ENCODE measurements around the gene PID1.
"Not testable (repeated sequence)": the region's sequence is repeated elsewhere in the genome, so short reads cannot be mapped to it uniquely, and the experiment has no call there.

PID1 gene

DNA sequence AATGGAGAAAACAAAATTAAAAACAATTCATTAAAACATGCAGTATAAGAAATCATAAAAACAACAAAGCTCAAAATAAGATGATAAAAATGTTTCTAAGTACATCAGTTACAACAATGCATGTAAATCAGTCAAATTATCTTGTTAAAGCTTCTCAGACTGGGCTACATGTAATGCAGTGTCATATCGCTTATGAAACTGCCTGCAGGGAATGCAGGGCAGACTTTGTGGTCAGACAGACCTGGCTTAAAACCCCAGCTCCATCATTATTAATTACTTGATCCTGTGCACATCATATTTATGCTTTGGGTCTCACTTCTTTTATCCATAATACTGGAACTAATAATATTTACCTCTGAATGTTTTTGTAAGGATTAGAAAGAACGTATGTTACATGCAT, 74.6 kb downstream of the PID1 start:
- Histone ChIP-seq H3K4me2 (ENCODE audit: low read length) (no peak overlapping the region), H3K18ac (ENCODE audit: low read length) (no peak overlapping the region), H2BK15ac (replicated peaks; ENCODE audit: low read depth) (no peak overlapping the region), H3K56ac (ENCODE audit: low read length) (no peak overlapping the region), H2BK5ac (ENCODE audit: low read length) (no peak overlapping the region), H4K5ac (ENCODE audit: low read length) (no peak overlapping the region), H3K4me3 (ENCODE audit: low read length) (no peak overlapping the region), H3K9ac (ENCODE audit: low read length) (no peak overlapping the region), H2BK120ac (ENCODE audit: low read depth, low read length) (no peak overlapping the region), H4K8ac (ENCODE audit: low read depth, low read length) (no peak overlapping the region), H3K27me3 (ENCODE audit: insufficient read depth, low read length, poor library complexity) (no peaks in the 10 kb centered on the region), H3K36me3 (ENCODE audit: control insufficient read depth, insufficient read depth, low read length) (no peaks in the 10 kb centered on the region), H2AK5ac (ENCODE audit: low read length) (no peak overlapping the region), H3K27ac (ENCODE audit: low read depth, low read length) (no peak overlapping the region), H3K79me2 (ENCODE audit: control insufficient read depth, insufficient read depth, low read length) (no peaks in the 10 kb centered on the region), H3K4ac (ENCODE audit: low read depth, low read length) (no peak overlapping the region), H3K4me1 (ENCODE audit: control insufficient read depth, low read depth, low read length) (no peaks in the 10 kb centered on the region), H3K23ac (ENCODE audit: low read length) (no peak overlapping the region), H3K79me1 (ENCODE audit: low read length) (no peaks in the 10 kb centered on the region)
- DNase-seq: no peak
- WGBS (ENCODE audit: extremely low coverage, insufficient coverage, low lambda C conversion rate): no CpG with 5 or more reads among the region's 2 CpGs

DNA sequence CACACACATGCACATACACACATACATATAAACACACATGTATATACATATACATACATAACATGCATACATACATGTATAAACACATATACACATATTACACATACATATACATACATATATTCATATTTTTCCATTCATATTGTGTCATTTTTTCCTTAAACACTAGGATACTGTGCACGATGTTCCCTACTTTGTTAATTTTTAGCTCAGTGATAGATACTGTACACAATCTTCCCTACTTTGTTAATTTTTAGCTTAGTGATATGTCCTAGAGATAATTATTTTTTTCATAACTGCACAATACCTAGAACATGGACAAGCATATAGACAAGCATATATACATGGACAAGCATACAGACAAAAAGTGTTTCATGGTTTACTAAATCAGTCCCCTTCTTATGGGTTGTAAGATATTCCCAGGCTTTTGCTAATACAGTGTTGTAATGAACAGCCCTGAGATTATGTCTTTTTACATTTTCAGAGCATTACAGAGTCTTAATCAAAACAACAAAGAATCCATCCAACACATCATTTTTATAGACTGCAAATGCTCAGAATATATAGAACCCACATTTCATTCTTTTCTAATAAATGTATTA, 75.6 kb downstream of the PID1 start:
- no peak overlapping the region for H4K8ac ChIP-seq (ENCODE audit: low read depth, low read length)

DNA sequence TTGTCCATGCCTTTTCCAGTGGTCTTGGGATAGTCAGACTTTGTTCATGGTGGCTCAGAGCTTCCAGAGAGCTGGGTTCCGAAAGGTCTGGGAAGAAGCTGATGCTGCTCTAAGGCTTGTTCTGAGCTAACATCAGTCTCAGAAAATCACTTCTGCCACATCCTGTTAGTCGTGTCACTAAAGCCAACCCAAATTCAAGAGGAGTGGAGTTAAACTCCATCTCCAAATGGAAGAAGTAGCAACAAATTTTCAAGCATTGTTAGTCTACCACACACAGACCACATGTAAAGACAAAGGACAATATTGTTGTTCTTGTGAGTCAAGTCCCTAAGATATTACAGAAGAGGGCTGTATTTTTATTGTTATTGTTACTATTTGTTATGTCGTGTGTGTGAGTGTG, 77.8 kb downstream of the PID1 start:
- Histone ChIP-seq H3K27me3 (ENCODE audit: insufficient read depth, low read length, poor library complexity) (no peaks in the 10 kb centered on the region), H3K23ac (ENCODE audit: low read length) (no peak overlapping the region), H4K5ac (ENCODE audit: low read length) (no peak overlapping the region), H2BK120ac (ENCODE audit: low read depth, low read length) (no peak overlapping the region), H3K4ac (ENCODE audit: low read depth, low read length) (no peak overlapping the region), H3K4me1 (ENCODE audit: control insufficient read depth, low read depth, low read length) (no peaks in the 10 kb centered on the region), H2AK5ac (ENCODE audit: low read length) (no peak overlapping the region), H2BK15ac (replicated peaks; ENCODE audit: low read depth) (no peak overlapping the region), H3K4me3 (ENCODE audit: low read length) (no peak overlapping the region), H3K79me2 (ENCODE audit: control insufficient read depth, insufficient read depth, low read length) (no peaks in the 10 kb centered on the region), H2BK5ac (ENCODE audit: low read length) (no peak overlapping the region), H3K56ac (ENCODE audit: low read length) (no peak overlapping the region), H4K8ac (ENCODE audit: low read depth, low read length) (no peak overlapping the region), H3K18ac (ENCODE audit: low read length) (no peak overlapping the region), H3K79me1 (ENCODE audit: low read length) (no peaks in the 10 kb centered on the region), H3K4me2 (ENCODE audit: low read length) (no peak overlapping the region), H3K9ac (ENCODE audit: low read length) (no peak overlapping the region), H3K27ac (ENCODE audit: low read depth, low read length) (no peak overlapping the region), H3K36me3 (ENCODE audit: control insufficient read depth, insufficient read depth, low read length) (no peaks in the 10 kb centered on the region)
- no peak for DNase-seq
- WGBS (ENCODE audit: extremely low coverage, insufficient coverage, low lambda C conversion rate): 100% methylated on average over 1 of the region's 3 CpGs

More for the DNA sequence above, 75.6 kb downstream of the PID1 start:
- H3K27ac ChIP-seq (ENCODE audit: low read depth, low read length): no peak overlapping the region
- no peak overlapping the region for H3K9ac ChIP-seq (ENCODE audit: low read length)
- no peak overlapping the region for H2AK5ac ChIP-seq (ENCODE audit: low read length)
- no peak for DNase-seq
- H4K5ac ChIP-seq (ENCODE audit: low read length): no peak overlapping the region
- WGBS (ENCODE audit: extremely low coverage, insufficient coverage, low lambda C conversion rate): no CpG with 5 or more reads among the region's 1 CpG
- H3K79me1 ChIP-seq (ENCODE audit: low read length): no peaks in the 10 kb centered on the region
- H3K36me3 ChIP-seq (ENCODE audit: control insufficient read depth, insufficient read depth, low read length): no peaks in the 10 kb centered on the region
- H3K4me1 ChIP-seq (ENCODE audit: control insufficient read depth, low read depth, low read length): no peaks in the 10 kb centered on the region
- H3K27me3 ChIP-seq (ENCODE audit: insufficient read depth, low read length, poor library complexity): no peaks in the 10 kb centered on the region
- H3K4me2 ChIP-seq (ENCODE audit: low read length): no peak overlapping the region
- H3K4me3 ChIP-seq (ENCODE audit: low read length): no peak overlapping the region
- H3K79me2 ChIP-seq (ENCODE audit: control insufficient read depth, insufficient read depth, low read length): no peaks in the 10 kb centered on the region
- H2BK120ac ChIP-seq (ENCODE audit: low read depth, low read length): no peak overlapping the region
- no peak overlapping the region for H2BK5ac ChIP-seq (ENCODE audit: low read length)
- no peak overlapping the region for H3K23ac ChIP-seq (ENCODE audit: low read length)
- H3K4ac ChIP-seq (ENCODE audit: low read depth, low read length): no peak overlapping the region
- H3K56ac ChIP-seq (ENCODE audit: low read length): no peak overlapping the region
- H3K18ac ChIP-seq (ENCODE audit: low read length): no peak overlapping the region
- no peak overlapping the region for H2BK15ac ChIP-seq (replicated peaks; ENCODE audit: low read depth)

DNA sequence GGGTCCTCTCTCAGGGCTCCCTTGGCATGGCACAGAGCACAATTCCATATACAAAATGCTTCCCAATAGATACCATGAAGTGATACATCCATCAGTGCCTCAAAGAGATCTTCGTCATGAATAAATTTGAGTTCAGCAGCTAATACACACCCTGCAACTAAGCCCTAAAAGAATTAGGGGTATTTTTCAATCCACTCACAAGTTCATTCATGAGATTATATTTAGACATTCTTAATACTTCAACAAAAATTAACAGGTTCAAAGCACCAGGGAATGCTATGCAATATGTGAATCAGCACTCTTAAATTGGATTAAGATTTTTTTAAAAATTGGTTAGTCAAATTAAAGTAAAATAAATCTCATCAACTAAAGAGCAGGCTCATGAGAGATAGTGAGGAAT, 79.7 kb downstream of the PID1 start:
- Histone ChIP-seq H3K4me3 (ENCODE audit: low read length) (no peak overlapping the region), H3K79me2 (ENCODE audit: control insufficient read depth, insufficient read depth, low read length) (no peaks in the 10 kb centered on the region), H3K56ac (ENCODE audit: low read length) (no peak overlapping the region), H3K18ac (ENCODE audit: low read length) (no peak overlapping the region), H3K79me1 (ENCODE audit: low read length) (no peaks in the 10 kb centered on the region), H3K27ac (ENCODE audit: low read depth, low read length) (no peak overlapping the region), H3K36me3 (ENCODE audit: control insufficient read depth, insufficient read depth, low read length) (no peaks in the 10 kb centered on the region), H2BK120ac (ENCODE audit: low read depth, low read length) (no peak overlapping the region), H3K4ac (ENCODE audit: low read depth, low read length) (no peak overlapping the region), H2AK5ac (ENCODE audit: low read length) (no peak overlapping the region), H3K4me1 (ENCODE audit: control insufficient read depth, low read depth, low read length) (no peaks in the 10 kb centered on the region), H3K23ac (ENCODE audit: low read length) (no peak overlapping the region), H4K5ac (ENCODE audit: low read length) (no peak overlapping the region), H4K8ac (ENCODE audit: low read depth, low read length) (no peak overlapping the region), H3K4me2 (ENCODE audit: low read length) (no peak overlapping the region), H3K9ac (ENCODE audit: low read length) (no peak overlapping the region), H2BK5ac (ENCODE audit: low read length) (no peak overlapping the region), H2BK15ac (replicated peaks; ENCODE audit: low read depth) (no peak overlapping the region), H3K27me3 (ENCODE audit: insufficient read depth, low read length, poor library complexity) (no peaks in the 10 kb centered on the region)
- no peak for DNase-seq
- no CpG with 5 or more reads among the region's 1 CpG for WGBS (ENCODE audit: extremely low coverage, insufficient coverage, low lambda C conversion rate)

DNA sequence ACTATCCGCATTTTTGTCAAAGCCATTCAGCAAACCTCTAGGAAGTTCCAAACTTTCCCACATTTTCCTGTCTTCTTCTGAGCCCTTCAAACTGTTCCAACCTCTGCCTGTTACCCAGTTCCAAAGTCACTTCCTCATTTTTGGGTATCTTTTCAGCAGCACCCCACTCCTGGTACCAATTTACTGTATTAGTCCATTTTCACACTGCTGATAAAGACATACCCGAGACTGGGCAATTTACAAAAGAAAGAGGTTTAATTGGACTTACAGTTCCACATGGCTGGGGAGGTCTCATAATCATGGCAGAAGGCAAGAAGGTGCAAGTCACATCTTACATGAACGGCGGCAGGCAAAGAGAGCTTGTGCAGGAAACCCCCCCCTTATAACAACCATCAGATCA, 84.0 kb downstream of the PID1 start:
- not testable (repeated sequence) for H3K36me3 ChIP-seq (ENCODE audit: control insufficient read depth, insufficient read depth, low read length); H3K79me2 ChIP-seq (ENCODE audit: control insufficient read depth, insufficient read depth, low read length); H3K4me1 ChIP-seq (ENCODE audit: control insufficient read depth, low read depth, low read length); H3K27me3 ChIP-seq (ENCODE audit: insufficient read depth, low read length, poor library complexity); H2AK5ac ChIP-seq (ENCODE audit: low read length); H3K79me1 ChIP-seq (ENCODE audit: low read length); H4K5ac ChIP-seq (ENCODE audit: low read length); H3K4me2 ChIP-seq (ENCODE audit: low read length); H2BK5ac ChIP-seq (ENCODE audit: low read length); H2BK15ac ChIP-seq (replicated peaks; ENCODE audit: low read depth); H3K18ac ChIP-seq (ENCODE audit: low read length); H2BK120ac ChIP-seq (ENCODE audit: low read depth, low read length); H3K4ac ChIP-seq (ENCODE audit: low read depth, low read length); H3K23ac ChIP-seq (ENCODE audit: low read length); H3K27ac ChIP-seq (ENCODE audit: low read depth, low read length); H3K4me3 ChIP-seq (ENCODE audit: low read length); H4K8ac ChIP-seq (ENCODE audit: low read depth, low read length); DNase-seq; H3K56ac ChIP-seq (ENCODE audit: low read length); H3K9ac ChIP-seq (ENCODE audit: low read length)
- WGBS (ENCODE audit: extremely low coverage, insufficient coverage, low lambda C conversion rate): no CpG with 5 or more reads among the region's 4 CpGs

DNA sequence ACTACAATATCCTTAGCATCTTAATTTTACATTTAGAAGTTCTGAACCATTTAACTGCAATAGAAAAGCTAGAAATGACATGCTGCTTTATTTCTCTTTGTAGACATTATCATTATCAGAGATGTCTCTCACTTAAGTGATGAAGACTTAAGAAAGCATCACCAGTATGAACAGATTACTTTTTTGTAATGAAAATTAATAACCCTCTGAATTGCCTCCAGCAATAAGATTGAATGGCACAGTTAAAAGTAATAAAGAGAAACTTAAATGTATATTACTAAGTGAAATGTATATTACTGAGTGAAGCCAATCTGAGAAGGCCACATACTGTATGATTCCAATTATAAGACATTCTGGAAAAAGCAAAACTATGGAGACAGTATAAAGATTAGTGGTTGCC, 89.4 kb downstream of the PID1 start:
- H3K27ac ChIP-seq (ENCODE audit: low read depth, low read length): no peak overlapping the region
- no peak overlapping the region for H2BK5ac ChIP-seq (ENCODE audit: low read length)
- no peak overlapping the region for H3K4ac ChIP-seq (ENCODE audit: low read depth, low read length)
- H4K5ac ChIP-seq (ENCODE audit: low read length): no peak overlapping the region
- H3K4me1 ChIP-seq (ENCODE audit: control insufficient read depth, low read depth, low read length): no peaks in the 10 kb centered on the region
- no peak overlapping the region for H3K4me2 ChIP-seq (ENCODE audit: low read length)
- H4K8ac ChIP-seq (ENCODE audit: low read depth, low read length): no peak overlapping the region
- no peak overlapping the region for H2BK15ac ChIP-seq (replicated peaks; ENCODE audit: low read depth)
- H3K56ac ChIP-seq (ENCODE audit: low read length): no peak overlapping the region
- no peak overlapping the region for H3K9ac ChIP-seq (ENCODE audit: low read length)
- H3K27me3 ChIP-seq (ENCODE audit: insufficient read depth, low read length, poor library complexity): no peaks in the 10 kb centered on the region
- H2BK120ac ChIP-seq (ENCODE audit: low read depth, low read length): no peak overlapping the region
- no peak overlapping the region for H3K18ac ChIP-seq (ENCODE audit: low read length)
- no peak overlapping the region for H3K23ac ChIP-seq (ENCODE audit: low read length)
- no peak overlapping the region for H2AK5ac ChIP-seq (ENCODE audit: low read length)
- no peak overlapping the region for H3K4me3 ChIP-seq (ENCODE audit: low read length)
- H3K79me2 ChIP-seq (ENCODE audit: control insufficient read depth, insufficient read depth, low read length): no peaks in the 10 kb centered on the region
- H3K36me3 ChIP-seq (ENCODE audit: control insufficient read depth, insufficient read depth, low read length): no peaks in the 10 kb centered on the region
- H3K79me1 ChIP-seq (ENCODE audit: low read length): no peaks in the 10 kb centered on the region
- DNase-seq: no peak
